Ectodermal cell (in vitro differentiated cells): Measurements from ENCODE around the gene USP35.

Experiments
- H3K27ac ChIP-seq: 2 replicates; pipeline ENCODE4 v1.7.0; 2013; ENCODE audit warnings: mild to moderate bottlenecking, low read depth, low read length; ENCODE audit not compliant: insufficient read depth, poor library complexity, severe bottlenecking
- H3K27me3 ChIP-seq: 2 replicates; pipeline ENCODE4 v1.7.0; 2013; ENCODE audit warnings: mild to moderate bottlenecking, low read length; ENCODE audit not compliant: insufficient read depth, control insufficient read depth, poor library complexity, severe bottlenecking
- H3K36me3 ChIP-seq: one replicate; pipeline ENCODE4 v1.7.0; 2013; ENCODE audit warnings: low read length; ENCODE audit not compliant: control insufficient read depth, insufficient read depth
- H3K4me1 ChIP-seq: one replicate; pipeline ENCODE4 v1.7.0; 2013; ENCODE audit warnings: low read length; ENCODE audit not compliant: control insufficient read depth, insufficient read depth
- H3K4me3 ChIP-seq: 2 replicates; pipeline ENCODE4 v1.7.0; 2013; ENCODE audit warnings: low read depth, low read length, control low read depth; ENCODE audit not compliant: insufficient read depth
- H3K9me3 ChIP-seq: 2 replicates; pipeline ENCODE4 v1.7.0; 2013; ENCODE audit warnings: mild to moderate bottlenecking, low read length, moderate library complexity; ENCODE audit not compliant: control insufficient read depth
- WGBS, 2 experiments: methylation state at CpG; one replicate each; pipeline ENCODE4 v1.1.7; 2013; ENCODE audit warnings: missing lambda C conversion rate in 2 of 2; 5-methylcytosine and 5-hydroxymethylcytosine counted together

The USP35 gene

DNA sequence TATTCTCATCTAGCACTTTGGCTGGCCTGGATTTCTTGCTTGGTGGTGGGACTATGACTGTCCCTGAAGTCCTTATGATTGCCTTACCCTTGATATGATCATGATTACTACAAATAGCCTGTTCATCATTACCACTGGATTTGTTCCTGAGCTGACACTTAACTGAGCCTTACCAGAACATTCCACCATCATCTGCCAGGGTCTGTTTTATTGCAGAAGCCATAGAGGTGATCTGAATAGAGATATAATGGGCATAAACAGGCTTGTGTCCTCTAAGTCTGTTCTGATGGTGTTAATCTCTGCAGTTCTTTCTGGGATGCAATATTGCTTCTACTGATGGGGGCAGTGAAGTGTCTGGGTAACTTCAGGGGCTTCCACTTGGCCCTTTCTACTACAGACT is 36.9 kb upstream of the USP35 start:
- Histone ChIP-seq H3K4me1 (no peaks in the 10 kb centered on the region), H3K9me3 (no peaks in the 10 kb centered on the region), H3K4me3 (no peak overlapping the region), H3K36me3 (no peaks in the 10 kb centered on the region), H3K27me3 (no peaks in the 10 kb centered on the region), H3K27ac (no peak overlapping the region)

DNA sequence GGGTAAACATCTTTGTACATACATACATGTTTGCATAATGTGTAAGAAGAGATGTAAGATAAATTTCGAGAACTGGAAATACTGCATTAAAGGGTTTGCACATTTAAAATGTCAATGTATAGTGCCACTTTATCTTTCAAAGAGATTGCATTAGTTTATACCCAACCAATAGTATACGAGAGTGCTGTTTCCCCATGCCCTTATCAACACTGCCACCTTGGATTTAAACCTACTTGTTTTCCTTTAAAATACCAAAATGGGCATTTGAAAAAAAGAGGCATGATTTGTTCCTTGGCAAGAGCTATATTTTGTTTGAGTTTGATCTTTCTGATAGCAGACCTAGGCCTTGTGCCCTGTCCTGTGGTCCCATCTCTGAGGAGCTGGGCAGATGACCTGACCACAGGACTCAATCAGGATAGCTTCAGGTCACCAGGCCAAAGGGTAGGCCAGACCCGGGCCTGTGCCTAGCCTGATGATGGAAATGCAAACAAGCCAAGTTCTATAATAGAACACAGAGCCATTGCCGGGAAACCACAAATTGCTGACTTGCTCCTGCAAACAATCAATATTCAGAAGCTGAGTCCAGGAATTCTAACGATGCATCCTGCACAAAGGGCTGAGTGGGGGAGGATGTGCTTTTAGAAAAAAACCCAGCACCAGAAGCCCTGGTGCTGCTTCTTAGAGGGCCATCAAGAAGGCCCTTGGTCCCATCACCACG is 32.4 kb upstream of the USP35 start:
- Histone ChIP-seq H3K9me3 (no peaks in the 10 kb centered on the region), H3K27me3 (no peaks in the 10 kb centered on the region), H3K4me3 (no peak overlapping the region), H3K4me1 (no peaks in the 10 kb centered on the region), H3K36me3 (no peaks in the 10 kb centered on the region), H3K27ac (peak overlapping the region; percentile 54)
- 78 to 91% methylated on average over 5 to 6 of the region's 6 CpGs for WGBS, 2 experiments

DNA sequence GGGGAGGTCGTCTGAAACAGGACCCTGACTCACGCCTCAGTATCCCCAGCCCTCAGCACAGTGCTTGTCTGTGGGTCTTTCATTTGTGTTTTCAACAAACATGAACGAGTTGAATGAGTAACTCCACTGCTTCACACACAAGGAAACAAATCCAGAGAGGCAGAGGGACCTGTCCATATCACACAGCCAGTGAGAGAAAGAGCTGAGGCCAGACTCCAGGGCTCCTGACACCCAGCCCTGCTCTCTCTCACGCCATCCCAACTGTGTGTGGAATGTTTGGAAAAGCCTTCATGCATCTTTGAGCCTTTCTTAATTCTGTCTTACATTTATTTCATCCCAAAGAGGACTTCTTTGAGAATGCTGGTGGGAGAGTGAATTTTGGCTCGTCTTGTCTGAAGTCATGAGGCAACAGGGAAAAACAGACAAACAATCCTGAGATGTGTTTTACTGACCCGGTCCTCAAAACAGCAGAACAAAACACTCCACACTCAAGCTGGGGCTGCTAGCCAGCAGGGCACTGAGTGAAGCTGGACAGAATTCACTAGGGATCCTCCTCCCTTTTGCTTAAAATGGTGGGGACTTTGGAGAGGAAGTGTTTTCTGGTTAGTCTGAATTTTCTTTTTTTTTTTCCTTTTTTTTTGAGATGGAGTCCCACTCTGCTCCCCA is 29.6 kb upstream of the USP35 start:
- H3K27me3 ChIP-seq: no peaks in the 10 kb centered on the region
- no peak overlapping the region for H3K4me3 ChIP-seq
- 79 to 83% methylated on average over 6 of the region's 6 CpGs for WGBS, 2 experiments
- no peaks in the 10 kb centered on the region for H3K36me3 ChIP-seq
- no peaks in the 10 kb centered on the region for H3K4me1 ChIP-seq
- H3K27ac ChIP-seq: no peak overlapping the region
- no peaks in the 10 kb centered on the region for H3K9me3 ChIP-seq

DNA sequence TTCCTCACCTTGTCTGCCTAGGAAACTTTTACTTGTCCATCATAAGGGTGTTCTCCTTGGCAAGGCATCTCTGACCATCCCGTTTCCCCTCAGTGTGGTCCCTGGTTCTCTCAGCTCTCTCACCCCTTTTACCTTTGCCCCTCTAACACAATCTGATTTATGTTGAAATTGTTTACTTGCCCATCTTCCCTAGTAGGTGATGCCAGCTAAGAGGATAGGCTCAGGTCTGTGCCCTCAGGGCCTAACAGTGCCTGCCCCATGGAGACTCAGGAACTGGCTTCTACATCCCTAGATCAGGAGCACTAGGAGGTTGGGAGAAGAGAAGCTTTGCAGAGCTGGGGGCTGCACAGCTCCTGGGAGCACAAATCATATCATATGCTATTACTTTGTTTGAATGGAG is 28.2 kb upstream of the USP35 start:
- no peaks in the 10 kb centered on the region for H3K9me3 ChIP-seq
- no peaks in the 10 kb centered on the region for H3K27me3 ChIP-seq
- no peak overlapping the region for H3K27ac ChIP-seq
- no peak overlapping the region for H3K4me3 ChIP-seq
- H3K36me3 ChIP-seq: no peaks in the 10 kb centered on the region
- H3K4me1 ChIP-seq: no peaks in the 10 kb centered on the region
- WGBS, 2 experiments: 97 to 100% methylated on average over 1 of the region's 1 CpG

DNA sequence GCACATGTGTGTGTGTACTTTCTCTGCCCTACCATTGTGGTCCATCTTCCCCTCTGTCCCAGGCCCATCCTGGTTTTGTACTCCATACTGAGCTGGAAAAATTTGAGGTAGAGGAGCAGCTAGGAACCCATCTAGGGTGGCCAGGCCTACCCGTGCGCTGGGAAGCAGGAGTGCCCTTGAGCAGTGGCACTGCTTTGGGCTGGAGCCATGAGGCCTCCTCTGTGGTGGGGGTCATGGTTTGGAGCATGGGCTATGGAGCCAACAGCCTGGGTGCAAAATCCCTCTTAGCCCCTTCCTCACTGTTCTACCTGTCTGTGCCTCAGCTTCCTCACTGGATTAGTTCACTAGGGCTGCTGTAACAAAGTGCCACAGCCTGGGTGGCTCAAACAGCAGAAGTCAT is 27.4 kb upstream of the USP35 start:
- H3K4me3 ChIP-seq: no peak overlapping the region
- H3K4me1 ChIP-seq: no peaks in the 10 kb centered on the region
- H3K36me3 ChIP-seq: no peaks in the 10 kb centered on the region
- no peaks in the 10 kb centered on the region for H3K9me3 ChIP-seq
- H3K27ac ChIP-seq: no peak overlapping the region
- no peaks in the 10 kb centered on the region for H3K27me3 ChIP-seq
- 91 to 98% methylated on average over 2 of the region's 2 CpGs for WGBS, 2 experiments

DNA sequence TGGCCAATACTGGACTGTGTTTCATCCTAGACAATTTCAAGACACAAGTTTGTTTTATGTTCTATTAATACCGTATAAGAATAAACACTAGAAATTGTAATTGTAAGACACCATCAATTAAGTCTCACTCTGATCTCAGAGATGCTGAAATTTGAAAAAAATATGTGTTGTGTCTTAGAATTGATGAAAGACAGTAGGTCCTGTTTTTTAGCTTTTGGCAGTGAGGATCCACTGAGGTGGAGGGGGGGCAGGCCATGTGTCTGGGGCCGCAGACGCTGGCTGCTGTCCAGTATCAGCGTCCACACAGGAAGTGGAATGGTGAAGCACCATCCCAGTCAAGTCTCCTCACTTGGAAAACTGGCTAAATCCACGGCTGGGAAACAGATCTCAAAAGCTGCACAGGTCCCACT is 26.8 kb upstream of the USP35 start:
- no peaks in the 10 kb centered on the region for H3K4me1 ChIP-seq
- WGBS, 2 experiments: 92 to 95% methylated on average over 4 to 5 of the region's 5 CpGs
- no peaks in the 10 kb centered on the region for H3K36me3 ChIP-seq
- H3K27me3 ChIP-seq: no peaks in the 10 kb centered on the region
- no peak overlapping the region for H3K27ac ChIP-seq
- no peaks in the 10 kb centered on the region for H3K9me3 ChIP-seq
- no peak overlapping the region for H3K4me3 ChIP-seq

DNA sequence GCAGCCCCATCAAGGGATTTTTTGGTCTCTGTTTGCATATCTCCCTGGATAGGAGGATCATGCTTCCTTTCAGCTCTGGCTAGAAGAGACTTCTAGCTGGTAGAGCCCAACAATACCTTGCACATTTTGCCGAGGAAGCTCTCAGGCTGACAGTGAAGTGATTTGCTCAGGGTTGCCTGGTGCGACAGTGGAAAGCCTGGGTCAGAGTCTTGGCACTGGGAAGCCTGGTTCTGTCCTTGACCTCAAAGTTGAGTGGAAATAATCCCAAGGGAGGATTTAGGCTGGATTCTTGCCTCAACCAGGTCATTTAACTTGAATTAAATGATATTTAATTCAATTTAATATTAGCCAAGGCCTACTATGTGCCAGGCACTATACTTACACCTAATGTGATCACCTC is 24.9 kb upstream of the USP35 start:
- H3K36me3 ChIP-seq: no peaks in the 10 kb centered on the region
- H3K27ac ChIP-seq: no peak overlapping the region
- H3K4me3 ChIP-seq: no peak overlapping the region
- H3K4me1 ChIP-seq: no peaks in the 10 kb centered on the region
- WGBS, 2 experiments: 89 to 93% methylated on average over 2 of the region's 2 CpGs
- no peaks in the 10 kb centered on the region for H3K9me3 ChIP-seq
- no peaks in the 10 kb centered on the region for H3K27me3 ChIP-seq

DNA sequence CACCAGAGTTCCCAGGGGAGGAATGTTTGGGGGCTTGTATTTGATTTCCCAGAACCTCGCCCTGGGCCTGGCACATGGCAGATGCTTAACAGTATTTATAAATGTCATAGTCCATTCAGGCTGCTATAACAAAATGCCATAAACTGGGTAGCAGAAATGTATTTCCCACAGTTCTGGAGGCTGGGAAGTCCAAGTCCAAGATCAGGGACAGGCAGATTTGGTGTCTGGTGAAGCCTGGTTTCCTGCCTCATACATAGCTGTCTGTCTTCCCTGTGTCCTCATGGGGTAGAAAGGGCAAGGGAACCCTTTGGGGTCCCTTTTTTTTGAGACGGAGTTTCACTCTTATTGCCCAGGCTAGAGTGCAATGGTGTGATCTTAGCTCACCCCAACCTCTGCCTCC is 24.2 kb upstream of the USP35 start:
- no peak overlapping the region for H3K27ac ChIP-seq
- WGBS, 2 experiments: 92 to 93% methylated on average over 1 to 2 of the region's 2 CpGs
- H3K27me3 ChIP-seq: no peaks in the 10 kb centered on the region
- H3K36me3 ChIP-seq: no peaks in the 10 kb centered on the region
- H3K9me3 ChIP-seq: no peaks in the 10 kb centered on the region
- no peaks in the 10 kb centered on the region for H3K4me1 ChIP-seq
- H3K4me3 ChIP-seq: no peak overlapping the region

DNA sequence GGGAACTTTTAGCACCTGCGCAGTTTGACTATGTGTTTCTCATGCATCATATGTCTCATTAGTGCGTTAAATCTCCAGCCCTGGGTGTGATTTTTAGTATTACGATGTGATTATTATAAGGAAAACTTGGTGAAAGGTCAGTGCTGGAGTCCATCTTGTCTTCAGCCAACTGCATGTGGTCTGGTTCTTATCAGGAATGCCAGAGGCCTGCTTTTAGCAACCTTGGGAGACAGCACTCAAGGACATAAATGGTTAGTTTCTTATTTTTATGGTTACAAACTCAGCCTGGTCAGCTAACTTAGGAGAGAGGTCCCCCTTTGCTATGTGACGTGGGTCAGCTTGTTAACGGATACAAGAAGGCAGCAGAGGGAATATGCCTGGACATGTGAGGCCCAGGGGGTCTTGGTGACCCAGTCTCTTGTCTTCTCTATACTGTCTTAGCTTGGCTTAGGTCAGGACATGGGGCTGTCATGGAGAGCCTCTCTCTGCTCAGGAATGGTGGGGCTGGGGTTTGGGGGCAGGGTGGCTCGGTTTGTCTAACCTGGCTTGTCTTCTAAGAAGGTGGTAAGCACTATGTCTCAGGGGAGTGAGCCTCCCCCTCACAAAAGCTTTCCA is 21.8 kb upstream of the USP35 start:
- no peaks in the 10 kb centered on the region for H3K9me3 ChIP-seq
- 94 to 95% methylated on average over 6 of the region's 6 CpGs for WGBS, 2 experiments
- no peaks in the 10 kb centered on the region for H3K4me1 ChIP-seq
- H3K27ac ChIP-seq: no peak overlapping the region
- H3K27me3 ChIP-seq: no peaks in the 10 kb centered on the region
- H3K36me3 ChIP-seq: no peaks in the 10 kb centered on the region
- no peak overlapping the region for H3K4me3 ChIP-seq

DNA sequence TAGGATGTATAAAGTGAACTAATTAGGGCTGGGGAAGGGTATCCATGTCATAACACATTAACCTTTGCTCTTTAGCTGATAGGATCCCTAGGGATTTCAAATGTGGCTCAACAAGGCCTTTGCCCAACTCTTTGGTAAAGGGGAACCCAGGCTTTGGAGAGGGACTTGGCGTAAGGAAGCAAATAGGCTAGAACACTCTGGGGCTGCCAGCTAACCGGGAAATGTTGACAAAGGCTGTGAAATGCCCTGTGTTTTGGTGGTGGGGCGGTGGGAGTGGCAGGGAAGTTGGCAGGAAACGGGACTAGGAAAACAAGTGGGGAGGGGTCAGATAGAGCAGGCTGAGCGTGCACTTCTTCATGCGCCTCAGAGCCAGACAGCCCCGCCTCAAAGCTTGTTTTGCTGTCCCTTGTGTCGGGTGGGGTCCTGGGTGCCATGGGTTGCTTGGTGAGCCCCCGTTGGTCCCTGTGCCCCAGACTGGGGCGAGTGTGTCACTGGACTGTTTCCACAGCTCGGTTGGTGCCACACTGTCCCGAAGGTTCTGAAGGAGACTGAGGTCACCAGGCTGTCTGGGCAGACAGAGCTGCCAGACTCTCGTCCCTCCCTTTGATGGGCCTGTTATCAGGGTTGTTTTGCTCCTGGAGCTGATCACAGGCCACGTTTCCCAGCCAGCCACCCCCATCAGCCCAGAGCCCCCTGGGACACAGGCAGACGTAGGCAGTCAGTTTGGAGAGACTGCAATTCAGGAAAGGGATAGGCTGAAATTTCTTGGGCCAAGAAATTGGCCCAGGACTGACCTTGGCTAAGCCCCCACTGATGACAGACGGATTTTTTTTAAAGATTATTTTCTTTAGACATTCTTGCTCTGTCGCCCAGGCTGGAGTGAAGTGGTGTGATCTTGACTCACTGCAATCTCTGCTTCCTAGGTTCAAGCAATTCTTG is 19.9 kb upstream of the USP35 start:
- WGBS, 2 experiments: 89 to 90% methylated on average over 17 of the region's 17 CpGs
- no peak overlapping the region for H3K27ac ChIP-seq
- H3K4me1 ChIP-seq: no peaks in the 10 kb centered on the region
- H3K27me3 ChIP-seq: no peaks in the 10 kb centered on the region
- no peak overlapping the region for H3K4me3 ChIP-seq
- H3K36me3 ChIP-seq: no peaks in the 10 kb centered on the region
- H3K9me3 ChIP-seq: no peaks in the 10 kb centered on the region
